Measurements from ENCODE around the gene C6orf47.

DNA sequence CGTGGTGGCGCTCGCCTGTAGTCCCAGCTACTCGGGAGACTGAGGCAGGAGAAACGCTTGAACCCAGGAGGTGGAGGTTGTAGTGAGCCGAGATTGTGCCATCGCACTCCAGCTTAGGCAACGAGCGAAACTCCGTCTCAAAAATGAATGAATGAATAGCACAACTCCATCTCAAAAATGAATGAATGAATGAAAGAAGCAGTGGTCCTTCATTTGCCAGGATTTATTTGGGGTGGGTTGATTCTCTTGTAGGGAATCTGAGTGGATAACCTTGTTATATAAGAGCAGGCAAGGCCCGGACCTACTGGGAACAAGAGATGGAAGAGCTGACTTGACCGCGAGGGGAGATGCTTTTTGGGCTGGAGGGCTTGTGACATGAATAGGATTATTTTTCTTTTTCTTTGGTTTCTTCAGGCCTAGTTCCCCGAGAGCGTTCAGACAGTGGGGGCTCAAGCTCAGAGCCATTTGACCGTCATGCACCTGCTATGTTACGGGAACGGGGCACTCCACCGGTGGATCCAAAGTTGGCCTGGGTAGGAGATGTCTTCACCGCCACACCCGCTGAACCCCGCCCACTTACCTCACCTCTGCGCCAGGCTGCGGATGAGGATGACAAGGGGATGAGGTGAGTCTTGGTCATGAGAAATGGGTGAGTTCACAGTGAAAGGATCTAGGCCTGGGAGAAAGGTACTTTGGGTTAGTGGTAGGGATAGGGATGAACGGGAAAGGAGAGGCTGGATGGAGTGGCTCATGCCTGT lies 30.2 kb downstream of the C6orf47 start:
- TF ChIP-seq, protein P1, sequence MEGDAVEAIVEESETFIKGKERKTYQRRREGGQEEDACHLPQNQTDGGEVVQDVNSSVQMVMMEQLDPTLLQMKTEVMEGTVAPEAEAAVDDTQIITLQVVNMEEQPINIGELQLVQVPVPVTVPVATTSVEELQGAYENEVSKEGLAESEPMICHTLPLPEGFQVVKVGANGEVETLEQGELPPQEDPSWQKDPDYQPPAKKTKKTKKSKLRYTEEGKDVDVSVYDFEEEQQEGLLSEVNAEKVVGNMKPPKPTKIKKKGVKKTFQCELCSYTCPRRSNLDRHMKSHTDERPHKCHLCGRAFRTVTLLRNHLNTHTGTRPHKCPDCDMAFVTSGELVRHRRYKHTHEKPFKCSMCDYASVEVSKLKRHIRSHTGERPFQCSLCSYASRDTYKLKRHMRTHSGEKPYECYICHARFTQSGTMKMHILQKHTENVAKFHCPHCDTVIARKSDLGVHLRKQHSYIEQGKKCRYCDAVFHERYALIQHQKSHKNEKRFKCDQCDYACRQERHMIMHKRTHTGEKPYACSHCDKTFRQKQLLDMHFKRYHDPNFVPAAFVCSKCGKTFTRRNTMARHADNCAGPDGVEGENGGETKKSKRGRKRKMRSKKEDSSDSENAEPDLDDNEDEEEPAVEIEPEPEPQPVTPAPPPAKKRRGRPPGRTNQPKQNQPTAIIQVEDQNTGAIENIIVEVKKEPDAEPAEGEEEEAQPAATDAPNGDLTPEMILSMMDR (conservative IDR thresholded peaks at IDR 0.05), result no peak
- TF ChIP-seq EZH2 (IDR thresholded peaks at IDR 0.05; ENCODE audit: low read depth), result no peak
